CD8-positive, alpha-beta memory T cell (primary cell): Measurements from ENCODE around the gene UNC45A. TPM values are rescaled to one million over a fixed set of nuclear protein-coding genes. Genes with fewer than 3 reads are reported as not detected.

ENCODE experiments used
- CTCF ChIA-PET: fragments of 350-600 bp; sonication (Branson Sonifier 250); formaldehyde crosslinking; loops from one replicate; lab custom pipeline; 2021; ENCODE audit warnings: antibody characterized with exemption; lab: Charles Lee
- POLR2A ChIA-PET: fragments of 350-600 bp; sonication (Branson Sonifier 250); formaldehyde crosslinking; loops from one replicate; lab custom pipeline; 2021; ENCODE audit warnings: antibody characterized with exemption; lab: Charles Lee
- DNase-seq, 5 donors: peaks; one replicate each; pipeline versions ENCODE4 v3.0.0 to v3.0.0-alpha.2; 2020 to 2022; ENCODE audit warnings: mixed read lengths in 1 of 5
- H3K27ac ChIP-seq: one replicate; pipeline ENCODE4 v1.7.0; 2013; ENCODE audit warnings: low read depth, mild to moderate bottlenecking, low read length, moderate library complexity
- H3K27me3 ChIP-seq: 2 replicates; pipeline ENCODE4 v1.7.0; 2013; ENCODE audit warnings: low read length, mild to moderate bottlenecking; ENCODE audit not compliant: insufficient read depth, poor library complexity, severe bottlenecking
- H3K36me3 ChIP-seq: 2 replicates; pipeline ENCODE4 v1.7.0; 2013; ENCODE audit warnings: mild to moderate bottlenecking, low read length, moderate library complexity; ENCODE audit not compliant: insufficient read depth
- H3K4me1 ChIP-seq: 2 replicates; pipeline ENCODE4 v1.7.0; 2013; ENCODE audit warnings: mild to moderate bottlenecking, low read length, moderate library complexity; ENCODE audit not compliant: insufficient read depth
- H3K4me3 ChIP-seq: 2 replicates; pipeline ENCODE4 v1.7.0; 2013; ENCODE audit warnings: mild to moderate bottlenecking, low read length
- H3K9me3 ChIP-seq: 2 replicates; pipeline ENCODE4 v1.7.0; 2013; ENCODE audit warnings: mild to moderate bottlenecking, low read length
- H3K27ac Mint-ChIP-seq, 8 donors: one replicate each; pipeline ENCODE4 v1.8.0; 2020 to 2021; ENCODE audit warnings: mixed read lengths in 8 of 8, mild to moderate bottlenecking in 6 of 8, inconsistent platforms in 3 of 8, moderate library complexity in 3 of 8
- H3K27me3 Mint-ChIP-seq, 2 donors: one replicate each; pipeline ENCODE4 v1.8.0; 2020 to 2021; ENCODE audit warnings: mixed read lengths in 2 of 2, mild to moderate bottlenecking in 1 of 2, moderate library complexity in 1 of 2
- H3K36me3 Mint-ChIP-seq, 3 donors: one replicate each; pipeline ENCODE4 v1.8.0; 2020 to 2021; ENCODE audit warnings: mixed read lengths in 3 of 3, inconsistent platforms in 1 of 3, mild to moderate bottlenecking in 1 of 3
- H3K4me1 Mint-ChIP-seq, 3 donors: one replicate each; pipeline ENCODE4 v1.8.0; 2020 to 2021; ENCODE audit warnings: mixed read lengths in 3 of 3, inconsistent platforms in 1 of 3, mild to moderate bottlenecking in 1 of 3
- H3K4me3 Mint-ChIP-seq, 7 donors: one replicate each; pipeline ENCODE4 v1.8.0; 2020 to 2021; ENCODE audit warnings: mixed read lengths in 7 of 7, mild to moderate bottlenecking in 6 of 7, moderate library complexity in 4 of 7, inconsistent platforms in 2 of 7
- H3K9me3 Mint-ChIP-seq, 5 donors: one replicate each; pipeline ENCODE4 v1.8.0; 2020 to 2022; ENCODE audit warnings: mixed read lengths in 5 of 5, mild to moderate bottlenecking in 3 of 5, moderate library complexity in 2 of 5, inconsistent platforms in 1 of 5
- polyA plus RNA-seq: library from polyadenylated mRNA; unstranded; fragments of 300-500 nt; fragmentation: Illumina TruSeq; gene quantifications from one replicate; pipeline ENCODE4 v1.2.3, GENCODE V29; 2021
- total RNA-seq, 2 experiments: library from RNA; stranded (reverse); gene quantifications; one replicate each; pipeline ENCODE4 v1.2.3, GENCODE V29; 2021

Gene UNC45A
- total and polyA plus RNA-seq, 3 experiments from 2014 or later: 68.6 to 78.2 (median 74.6) TPM

GRCh38 chr15:90956274-90957030, 21.4 kb downstream of the UNC45A start:
- H3K36me3 ChIP-seq: no peaks in the 10 kb centered on the region
- H3K9me3 Mint-ChIP-seq: no peaks in the 10 kb centered on the region
- no peaks in the 10 kb centered on the region for H3K27me3 Mint-ChIP-seq
- POLR2A ChIA-PET: interaction anchor here (0.6 to 1.2 kb wide), 2 partner anchors 22 to 53 kb away, joined by 3 to 4 read pairs; partner anchors contain the start of gene MAN2A2
- no peak overlapping the region for H3K4me3 ChIP-seq
- CTCF ChIA-PET: interaction anchor here (0.9 to 9.2 kb wide), 23 partner anchors 10 to 302 kb away, joined by 3 to 158 read pairs (median 5); partner anchors contain the start of genes HDDC3, UNC45A and VPS33B
- peak; percentile 36 to 75 (median 63) for DNase-seq
- H3K4me1 Mint-ChIP-seq: peaks cover 5 to 27% (median 14%) of the 10 kb centered on the region in 3 donors
- no peaks in the 10 kb centered on the region for H3K9me3 ChIP-seq
- peaks cover 14% of the 10 kb centered on the region for H3K4me1 ChIP-seq
- H3K27ac ChIP-seq: peak overlapping the region; percentile 89
- peaks cover 0 to 50% (median 8%) of the 10 kb centered on the region in 3 donors for H3K36me3 Mint-ChIP-seq
- peak overlapping the region; percentile 58 to 95 (median 71) for H3K4me3 Mint-ChIP-seq
- no peaks in the 10 kb centered on the region for H3K27me3 ChIP-seq
- peak overlapping the region in 6 of 8 donors; percentile 29 to 90 (median 62) for H3K27ac Mint-ChIP-seq

- Histone ChIP-seq H3K27me3 (no peaks in the 10 kb centered on the region), H3K4me3 (no peak overlapping the region), H3K4me1 (peaks cover 14% of the 10 kb centered on the region), H3K9me3 (no peaks in the 10 kb centered on the region), H3K27ac (no peak overlapping the region), H3K36me3 (no peaks in the 10 kb centered on the region)
- CTCF ChIA-PET: interaction anchor here (0.7 to 9.2 kb wide), 27 partner anchors 9 to 314 kb away, joined by 3 to 158 read pairs (median 4); partner anchors contain the start of genes HDDC3, UNC45A and VPS33B
- H3K9me3 Mint-ChIP-seq: no peaks in the 10 kb centered on the region
- DNase-seq: no peak
- POLR2A ChIA-PET: interaction anchor here (1.2 kb wide), 1 partner anchor 22 kb away, joined by 4 read pairs; no protein-coding TSS in a partner anchor
- peak overlapping the region in 1 of 8 donors; percentile 33 for H3K27ac Mint-ChIP-seq
- peaks cover 5 to 27% (median 14%) of the 10 kb centered on the region in 3 donors for H3K4me1 Mint-ChIP-seq
- peak overlapping the region in 5 of 7 donors; percentile 19 to 67 (median 57) for H3K4me3 Mint-ChIP-seq
- H3K27me3 Mint-ChIP-seq: no peaks in the 10 kb centered on the region
- H3K36me3 Mint-ChIP-seq: peaks cover 0 to 50% (median 7%) of the 10 kb centered on the region in 3 donors
Measured at GRCh38 chr15:90957031-90957790, 22.1 kb downstream of the UNC45A start.

DNA sequence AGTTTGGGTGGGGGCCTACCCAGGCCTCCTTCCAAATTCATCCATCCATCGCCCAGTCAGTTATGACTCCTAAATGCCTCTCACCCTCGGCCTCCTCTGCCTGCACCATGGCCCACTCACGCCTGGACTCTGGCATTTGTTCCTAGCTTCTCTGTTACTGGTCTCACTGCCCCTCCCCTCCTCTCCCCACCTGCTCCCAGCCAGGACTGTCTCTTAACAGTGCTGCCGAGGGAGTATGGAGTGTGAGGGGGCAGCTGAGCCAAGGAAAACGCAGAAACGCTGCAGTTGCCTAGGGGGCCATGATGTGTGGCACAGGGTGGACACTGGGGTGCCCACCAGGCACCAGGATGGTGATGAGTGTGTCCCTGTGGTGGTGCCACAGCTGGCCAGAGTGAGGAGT, 22.7 kb downstream of the UNC45A start:
- no peaks in the 10 kb centered on the region for H3K9me3 ChIP-seq
- no peak for DNase-seq
- Mint-ChIP-seq H3K9me3 (no peaks in the 10 kb centered on the region), H3K36me3 (peaks cover 0 to 50% (median 7%) of the 10 kb centered on the region in 3 donors), H3K4me3 (peak overlapping the region in 5 of 7 donors; percentile 19 to 60 (median 34)), H3K4me1 (peaks cover 5 to 27% (median 14%) of the 10 kb centered on the region in 3 donors), H3K27ac (peak overlapping the region in 2 of 8 donors; percentile 33 to 81), H3K27me3 (no peaks in the 10 kb centered on the region)
- ChIA-PET POLR2A (no interaction called here), CTCF (interaction anchor here (0.7 to 9.2 kb wide), 13 partner anchors 10 to 314 kb away, joined by 3 to 158 read pairs (median 7); partner anchors contain the start of genes HDDC3, UNC45A and VPS33B)
- no peak overlapping the region for H3K27ac ChIP-seq
- no peaks in the 10 kb centered on the region for H3K27me3 ChIP-seq
- no peak overlapping the region for H3K4me3 ChIP-seq
- H3K36me3 ChIP-seq: no peaks in the 10 kb centered on the region
- peaks cover 14% of the 10 kb centered on the region for H3K4me1 ChIP-seq

GRCh38 chr15:90959028-90959595, 24.0 kb downstream of the UNC45A start:
- H3K27ac Mint-ChIP-seq: peak overlapping the region in 2 of 8 donors; percentile 75 to 78
- Histone ChIP-seq H3K4me1 (peaks cover 14% of the 10 kb centered on the region), H3K27ac (no peak overlapping the region), H3K27me3 (no peaks in the 10 kb centered on the region), H3K36me3 (no peaks in the 10 kb centered on the region), H3K4me3 (no peak overlapping the region), H3K9me3 (no peaks in the 10 kb centered on the region)
- ChIA-PET POLR2A (interaction anchor here (0.6 to 1.0 kb wide), 2 partner anchors 20 to 126 kb away, joined by 3 to 4 read pairs; no protein-coding TSS in a partner anchor), CTCF (interaction anchor here (1.1 to 9.2 kb wide), 3 partner anchors 25 to 74 kb away, joined by 3 to 158 read pairs (median 3); partner anchors contain the start of genes HDDC3, UNC45A and VPS33B)
- H3K4me3 Mint-ChIP-seq: peak overlapping the region in 1 of 7 donors; percentile 56
- peaks cover 0 to 48% (median 7%) of the 10 kb centered on the region in 3 donors for H3K36me3 Mint-ChIP-seq
- H3K27me3 Mint-ChIP-seq: no peaks in the 10 kb centered on the region
- peaks cover 1 to 24% (median 14%) of the 10 kb centered on the region in 3 donors for H3K4me1 Mint-ChIP-seq
- no peaks in the 10 kb centered on the region for H3K9me3 Mint-ChIP-seq
- no peak for DNase-seq

GRCh38 chr15:90959894-90960293, 24.8 kb downstream of the UNC45A start:
- Histone ChIP-seq H3K27ac (no peak overlapping the region), H3K4me1 (peaks cover 14% of the 10 kb centered on the region), H3K36me3 (no peaks in the 10 kb centered on the region), H3K4me3 (no peak overlapping the region), H3K9me3 (no peaks in the 10 kb centered on the region), H3K27me3 (no peaks in the 10 kb centered on the region)
- Mint-ChIP-seq H3K36me3 (peaks cover 0 to 44% (median 7%) of the 10 kb centered on the region in 3 donors), H3K27ac (peak overlapping the region in 2 of 8 donors; percentile 36 to 75), H3K9me3 (no peaks in the 10 kb centered on the region), H3K27me3 (no peaks in the 10 kb centered on the region), H3K4me3 (peak overlapping the region in 1 of 7 donors; percentile 50), H3K4me1 (peaks cover 0 to 20% (median 14%) of the 10 kb centered on the region in 3 donors)
- no peak for DNase-seq
- CTCF ChIA-PET: interaction anchor here (1.1 to 1.2 kb wide), 2 partner anchors 63 to 73 kb away, joined by 3 read pairs; partner anchors contain the start of gene VPS33B
- POLR2A ChIA-PET: no interaction called here

DNA sequence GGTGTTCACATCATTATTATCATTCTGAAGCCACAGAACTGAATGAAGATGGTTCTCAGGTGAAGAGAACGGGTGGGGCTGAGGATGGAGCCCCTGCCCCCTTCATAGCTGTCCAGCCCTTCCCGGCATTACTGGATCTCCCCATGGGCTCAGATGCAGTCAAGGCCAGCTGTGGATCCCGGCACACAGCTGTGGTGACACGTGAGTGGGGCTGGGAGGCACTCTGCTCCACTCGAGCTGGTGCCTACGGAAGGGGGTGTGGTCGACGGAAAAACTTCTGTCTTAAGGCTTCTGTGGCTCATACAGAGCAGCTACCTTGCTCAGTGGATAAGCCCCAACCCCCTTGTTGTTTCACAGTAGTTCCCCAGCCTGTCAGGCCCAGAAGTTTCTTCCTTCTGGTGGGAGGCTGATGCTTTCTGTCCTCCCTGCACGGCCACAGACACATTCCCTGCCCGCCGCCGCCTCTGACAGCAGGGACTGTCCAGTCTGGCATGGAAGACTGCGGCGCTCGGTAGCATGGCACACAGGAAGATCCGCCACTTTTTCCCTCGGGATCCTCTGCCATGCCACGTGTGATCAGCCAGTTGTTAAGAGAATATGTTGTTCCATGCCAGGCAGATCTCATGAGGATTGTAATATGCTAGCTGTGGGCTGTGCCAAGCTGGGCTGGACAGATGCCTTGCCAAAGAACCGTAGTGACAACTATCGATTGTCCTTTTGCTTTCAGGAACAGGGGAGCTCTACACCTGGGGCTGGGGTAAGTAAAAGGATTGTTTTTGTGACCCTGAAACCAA, 25.4 kb downstream of the UNC45A start:
- Mint-ChIP-seq H3K4me1 (peaks cover 0 to 16% (median 14%) of the 10 kb centered on the region in 3 donors), H3K27me3 (no peaks in the 10 kb centered on the region), H3K9me3 (no peaks in the 10 kb centered on the region), H3K36me3 (peaks cover 0 to 46% (median 7%) of the 10 kb centered on the region in 3 donors), H3K27ac (peak overlapping the region in 1 of 8 donors; percentile 54), H3K4me3 (no peak overlapping the region)
- DNase-seq: no peak
- H3K27me3 ChIP-seq: no peaks in the 10 kb centered on the region
- H3K27ac ChIP-seq: no peak overlapping the region
- H3K4me1 ChIP-seq: peaks cover 11% of the 10 kb centered on the region
- H3K4me3 ChIP-seq: no peak overlapping the region
- H3K9me3 ChIP-seq: no peaks in the 10 kb centered on the region
- ChIA-PET POLR2A (no interaction called here), CTCF (interaction anchor here (1.1 to 1.2 kb wide), 2 partner anchors 62 to 72 kb away, joined by 3 read pairs; partner anchors contain the start of gene VPS33B)
- H3K36me3 ChIP-seq: no peaks in the 10 kb centered on the region
